Neural cell (in vitro differentiated cells): ENCODE results near the gene MAPK11.

Experiments used
- EP300 ChIP-seq: fragments of 450-650 bp; conservative IDR thresholded peaks from 2 replicates; pipeline ENCODE4 v1.6.1; 2014; ENCODE audit warnings: antibody characterized with exemption, mild to moderate bottlenecking, moderate library complexity; ENCODE audit not compliant: poor library complexity, severe bottlenecking
- EZH2 ChIP-seq: fragments of 200-600, 300-800 bp; shearing (Covaris generic), sonication (generic); IDR thresholded peaks from 2 replicates; pipeline ENCODE4 v1.6.1; 2014; ENCODE audit warnings: antibody characterized with exemption, low read length, borderline replicate concordance, mild to moderate bottlenecking; ENCODE audit not compliant: insufficient read depth, poor library complexity, severe bottlenecking
- MXI1 ChIP-seq: fragments of 450-650 bp; conservative IDR thresholded peaks from 2 replicates; pipeline ENCODE4 v1.6.1; 2014; ENCODE audit warnings: antibody characterized with exemption, mild to moderate bottlenecking; ENCODE audit not compliant: poor library complexity, severe bottlenecking
- RAD21 ChIP-seq: fragments of 450-650 bp; conservative IDR thresholded peaks from 2 replicates; pipeline ENCODE4 v1.6.1; 2014; ENCODE audit warnings: antibody characterized with exemption, mild to moderate bottlenecking, moderate library complexity
- SMC3 ChIP-seq: fragments of 450-650 bp; conservative IDR thresholded peaks from 2 replicates; pipeline ENCODE4 v1.6.1; 2014; ENCODE audit warnings: antibody characterized with exemption, mild to moderate bottlenecking, moderate library complexity; ENCODE audit not compliant: poor library complexity
- TAF1 ChIP-seq: IDR thresholded peaks from 2 replicates; pipeline ENCODE4 v1.6.1; 2012; ENCODE audit warnings: low read depth
- TF ChIP-seq, protein P1 (sequence below): fragments of 450-650 bp; IDR thresholded peaks from 2 replicates; pipeline ENCODE4 v1.5.1; 2014; ENCODE audit warnings: antibody characterized with exemption, mild to moderate bottlenecking, moderate library complexity; ENCODE audit not compliant: poor library complexity, severe bottlenecking
- TF ChIP-seq, protein P2 (sequence below): IDR thresholded peaks from 2 replicates; pipeline ENCODE4 v1.6.1; 2012; ENCODE audit warnings: borderline replicate concordance

DNA sequence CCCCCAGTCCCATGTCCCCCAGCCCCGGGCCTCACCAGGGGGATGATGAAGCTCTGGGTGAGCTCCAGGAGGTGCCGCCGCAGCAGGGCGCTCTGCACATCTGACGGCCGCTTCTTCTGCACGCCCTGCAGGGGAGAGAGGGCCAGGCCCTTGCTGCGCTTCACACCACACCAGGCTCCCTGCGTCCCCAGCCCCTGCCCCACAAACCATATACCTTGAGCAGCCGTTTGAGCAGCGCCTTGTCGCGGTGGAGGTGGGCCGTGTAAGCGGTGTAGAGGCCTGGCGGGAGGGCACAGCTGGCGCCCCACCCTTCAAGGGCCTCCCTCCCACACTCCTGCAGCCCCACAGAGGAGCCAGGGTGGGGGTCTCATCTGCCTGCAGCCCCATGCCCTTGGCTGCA is 43.4 kb upstream of the MAPK11 start:
- TF ChIP-seq, protein P1, sequence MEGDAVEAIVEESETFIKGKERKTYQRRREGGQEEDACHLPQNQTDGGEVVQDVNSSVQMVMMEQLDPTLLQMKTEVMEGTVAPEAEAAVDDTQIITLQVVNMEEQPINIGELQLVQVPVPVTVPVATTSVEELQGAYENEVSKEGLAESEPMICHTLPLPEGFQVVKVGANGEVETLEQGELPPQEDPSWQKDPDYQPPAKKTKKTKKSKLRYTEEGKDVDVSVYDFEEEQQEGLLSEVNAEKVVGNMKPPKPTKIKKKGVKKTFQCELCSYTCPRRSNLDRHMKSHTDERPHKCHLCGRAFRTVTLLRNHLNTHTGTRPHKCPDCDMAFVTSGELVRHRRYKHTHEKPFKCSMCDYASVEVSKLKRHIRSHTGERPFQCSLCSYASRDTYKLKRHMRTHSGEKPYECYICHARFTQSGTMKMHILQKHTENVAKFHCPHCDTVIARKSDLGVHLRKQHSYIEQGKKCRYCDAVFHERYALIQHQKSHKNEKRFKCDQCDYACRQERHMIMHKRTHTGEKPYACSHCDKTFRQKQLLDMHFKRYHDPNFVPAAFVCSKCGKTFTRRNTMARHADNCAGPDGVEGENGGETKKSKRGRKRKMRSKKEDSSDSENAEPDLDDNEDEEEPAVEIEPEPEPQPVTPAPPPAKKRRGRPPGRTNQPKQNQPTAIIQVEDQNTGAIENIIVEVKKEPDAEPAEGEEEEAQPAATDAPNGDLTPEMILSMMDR, result no peak
- TF ChIP-seq EZH2, result no peak
- TF ChIP-seq, protein P2, sequence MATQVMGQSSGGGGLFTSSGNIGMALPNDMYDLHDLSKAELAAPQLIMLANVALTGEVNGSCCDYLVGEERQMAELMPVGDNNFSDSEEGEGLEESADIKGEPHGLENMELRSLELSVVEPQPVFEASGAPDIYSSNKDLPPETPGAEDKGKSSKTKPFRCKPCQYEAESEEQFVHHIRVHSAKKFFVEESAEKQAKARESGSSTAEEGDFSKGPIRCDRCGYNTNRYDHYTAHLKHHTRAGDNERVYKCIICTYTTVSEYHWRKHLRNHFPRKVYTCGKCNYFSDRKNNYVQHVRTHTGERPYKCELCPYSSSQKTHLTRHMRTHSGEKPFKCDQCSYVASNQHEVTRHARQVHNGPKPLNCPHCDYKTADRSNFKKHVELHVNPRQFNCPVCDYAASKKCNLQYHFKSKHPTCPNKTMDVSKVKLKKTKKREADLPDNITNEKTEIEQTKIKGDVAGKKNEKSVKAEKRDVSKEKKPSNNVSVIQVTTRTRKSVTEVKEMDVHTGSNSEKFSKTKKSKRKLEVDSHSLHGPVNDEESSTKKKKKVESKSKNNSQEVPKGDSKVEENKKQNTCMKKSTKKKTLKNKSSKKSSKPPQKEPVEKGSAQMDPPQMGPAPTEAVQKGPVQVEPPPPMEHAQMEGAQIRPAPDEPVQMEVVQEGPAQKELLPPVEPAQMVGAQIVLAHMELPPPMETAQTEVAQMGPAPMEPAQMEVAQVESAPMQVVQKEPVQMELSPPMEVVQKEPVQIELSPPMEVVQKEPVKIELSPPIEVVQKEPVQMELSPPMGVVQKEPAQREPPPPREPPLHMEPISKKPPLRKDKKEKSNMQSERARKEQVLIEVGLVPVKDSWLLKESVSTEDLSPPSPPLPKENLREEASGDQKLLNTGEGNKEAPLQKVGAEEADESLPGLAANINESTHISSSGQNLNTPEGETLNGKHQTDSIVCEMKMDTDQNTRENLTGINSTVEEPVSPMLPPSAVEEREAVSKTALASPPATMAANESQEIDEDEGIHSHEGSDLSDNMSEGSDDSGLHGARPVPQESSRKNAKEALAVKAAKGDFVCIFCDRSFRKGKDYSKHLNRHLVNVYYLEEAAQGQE, result no peak
- no peak for TF ChIP-seq RAD21
- no peak for TF ChIP-seq SMC3
- no peak for TF ChIP-seq EP300
- TF ChIP-seq TAF1, result no peak
- TF ChIP-seq MXI1, result no peak
